Measurements from ENCODE around the gene DNAH8.

The DNAH8 gene

DNA sequence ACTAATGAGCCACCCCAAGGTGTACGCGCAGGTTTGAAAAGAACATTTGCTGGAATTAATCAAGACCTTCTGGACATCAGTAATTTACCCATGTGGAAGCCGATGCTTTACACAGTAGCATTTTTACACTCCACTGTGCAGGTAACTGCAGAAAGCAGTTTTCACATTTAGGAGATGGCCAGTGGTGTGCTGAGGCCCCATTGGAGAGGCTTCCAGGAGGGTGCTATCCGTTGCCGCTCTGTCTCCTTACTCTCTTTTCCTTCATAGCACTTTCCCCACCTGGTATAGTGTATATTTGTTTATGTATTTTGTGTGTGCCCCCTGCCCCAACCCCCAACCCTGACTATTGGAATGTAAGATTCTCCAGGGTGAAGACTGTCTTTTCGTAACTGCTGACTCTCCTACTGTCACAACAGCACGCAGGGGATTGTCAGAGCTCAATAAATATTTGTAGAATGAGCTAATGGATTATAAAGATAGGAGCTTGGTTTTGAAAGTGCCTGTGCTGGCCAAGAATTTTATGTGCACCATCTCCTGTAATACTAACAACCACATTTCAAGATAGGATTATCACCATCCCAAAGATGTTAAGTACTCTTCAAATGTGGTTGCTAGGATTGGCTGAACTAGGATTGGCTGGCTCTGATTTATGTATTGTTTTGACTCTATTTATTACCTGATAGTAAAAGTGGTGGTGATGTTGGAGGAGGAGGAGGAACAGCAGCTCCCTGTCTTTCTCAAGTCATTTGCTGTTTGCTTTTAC lies 259.5 kb downstream of the DNAH8 start:
- no peak for DNase-seq (ENCODE audit: low spot score)

DNA sequence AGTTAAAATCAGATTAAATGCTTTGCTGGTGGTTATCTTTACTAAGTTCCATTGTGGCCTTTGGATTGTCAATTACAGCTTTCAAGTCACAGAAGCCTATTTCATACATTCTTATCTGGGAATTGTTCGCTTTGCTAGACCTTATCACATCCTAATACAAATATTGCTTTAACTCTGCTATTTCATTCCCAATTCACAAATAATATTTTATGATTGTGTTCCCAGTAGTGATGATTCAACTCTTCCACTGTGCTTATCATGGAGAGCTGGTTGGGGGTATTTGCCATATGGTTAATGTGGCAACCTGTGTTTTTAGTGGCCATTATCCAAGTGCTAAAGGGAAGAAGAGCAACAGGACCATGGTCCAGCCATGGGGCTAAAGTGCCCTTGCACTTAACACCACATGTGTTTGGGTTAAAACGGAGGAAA lies 260.5 kb downstream of the DNAH8 start:
- DNase-seq (ENCODE audit: low spot score) = no peak

DNA sequence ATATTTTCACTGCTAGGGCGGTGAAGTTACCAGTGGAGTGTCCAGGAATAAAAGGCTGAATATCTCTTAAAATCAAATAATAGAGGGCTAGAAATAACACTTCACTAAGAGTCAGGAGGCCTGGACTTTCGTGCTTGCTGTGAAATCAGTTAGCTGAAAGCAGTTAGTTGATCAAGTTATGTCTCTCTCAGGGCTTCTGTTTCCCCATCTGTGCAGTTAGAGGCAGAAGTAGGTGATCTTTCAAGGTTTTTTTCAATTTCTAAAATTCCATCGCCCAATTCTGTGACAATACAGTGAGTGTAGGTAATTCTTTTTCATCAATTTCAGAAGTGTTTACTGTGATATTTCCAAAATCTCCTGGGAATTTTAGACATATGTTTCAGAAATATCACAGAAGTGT lies 260.9 kb downstream of the DNAH8 start:
- no peak for DNase-seq (ENCODE audit: low spot score)

DNA sequence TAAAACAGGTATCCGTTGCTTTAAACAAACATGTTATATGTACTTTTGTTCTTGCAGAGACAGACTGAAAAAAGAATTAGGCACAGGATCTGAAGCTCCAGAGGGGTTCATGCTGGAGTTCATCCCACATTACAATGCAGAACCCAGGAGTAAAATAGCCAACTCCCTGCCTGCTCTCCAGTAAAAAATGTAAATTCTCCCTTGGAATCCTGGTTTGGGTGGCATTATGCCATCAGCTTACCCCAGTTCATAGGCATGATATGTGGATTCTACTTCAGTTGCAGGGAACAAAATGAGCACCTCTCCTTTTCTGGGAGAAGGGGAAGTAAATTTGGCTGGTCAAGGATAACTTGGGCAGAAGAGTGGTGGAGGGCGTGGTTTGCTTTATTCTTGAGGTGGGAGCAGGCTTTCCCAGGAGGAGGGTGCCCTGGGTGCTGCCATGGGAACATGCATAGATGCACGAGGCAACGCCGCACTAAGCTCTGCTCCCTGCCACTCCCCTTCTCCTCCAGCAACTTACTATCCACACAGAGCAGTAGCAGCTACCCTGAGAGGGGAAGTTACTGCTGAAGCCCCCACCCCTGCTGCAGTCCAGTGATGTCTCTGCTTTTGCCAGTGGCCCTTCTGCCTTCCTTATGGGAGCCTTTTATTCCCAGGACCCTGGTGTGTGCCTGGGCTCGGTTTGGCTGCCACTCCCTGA lies 261.8 kb downstream of the DNAH8 start:
- no peak for DNase-seq (ENCODE audit: low spot score)

DNA sequence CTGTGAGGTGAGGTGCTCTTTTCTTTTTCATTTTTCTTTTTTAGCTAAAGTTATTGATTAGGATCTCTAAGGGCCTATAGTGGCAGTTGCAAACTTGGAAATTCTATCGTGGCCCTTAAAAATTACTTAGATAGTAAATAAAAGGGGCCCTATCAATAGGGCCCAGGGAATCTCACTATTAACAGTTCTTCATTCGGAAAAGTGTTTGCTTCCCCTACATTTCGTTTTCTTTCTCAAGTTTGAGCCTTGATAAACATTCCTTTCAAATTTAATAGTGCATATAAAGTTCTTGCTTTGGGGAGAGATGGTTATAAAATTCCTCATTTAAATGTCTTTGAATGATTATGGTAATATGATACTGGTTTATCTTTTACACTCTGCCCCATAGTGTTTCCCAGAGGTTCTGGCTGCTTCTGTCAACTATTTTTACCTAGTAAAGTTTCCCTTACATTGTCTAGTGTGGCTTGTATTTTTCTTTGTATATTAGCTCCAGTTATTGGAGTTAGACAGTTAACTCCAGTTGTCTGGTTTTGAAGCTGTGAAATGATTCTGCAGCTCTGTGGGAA lies 263.1 kb downstream of the DNAH8 start:
- DNase-seq (ENCODE audit: low spot score) = no peak

DNA sequence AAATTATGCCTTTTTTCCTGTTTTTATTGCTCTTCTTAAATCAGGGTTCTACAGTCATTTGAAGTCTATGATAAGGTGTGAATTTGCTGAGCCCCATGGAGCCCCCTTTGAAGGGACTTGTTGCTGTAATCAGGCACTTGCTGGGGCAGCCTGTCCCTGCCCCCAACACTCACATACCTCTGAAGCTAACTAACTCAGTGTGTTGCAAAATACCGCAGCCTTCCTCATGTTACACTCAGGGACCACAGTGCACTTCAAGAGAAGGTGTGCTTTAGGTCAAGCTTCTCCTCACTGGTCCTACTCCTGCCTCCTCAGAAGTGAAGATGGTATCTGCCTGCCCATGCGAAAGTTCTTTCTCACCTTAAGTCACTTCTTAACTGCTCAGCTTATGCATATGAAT lies 267.4 kb downstream of the DNAH8 start:
- no peak for DNase-seq (ENCODE audit: low spot score)

DNA sequence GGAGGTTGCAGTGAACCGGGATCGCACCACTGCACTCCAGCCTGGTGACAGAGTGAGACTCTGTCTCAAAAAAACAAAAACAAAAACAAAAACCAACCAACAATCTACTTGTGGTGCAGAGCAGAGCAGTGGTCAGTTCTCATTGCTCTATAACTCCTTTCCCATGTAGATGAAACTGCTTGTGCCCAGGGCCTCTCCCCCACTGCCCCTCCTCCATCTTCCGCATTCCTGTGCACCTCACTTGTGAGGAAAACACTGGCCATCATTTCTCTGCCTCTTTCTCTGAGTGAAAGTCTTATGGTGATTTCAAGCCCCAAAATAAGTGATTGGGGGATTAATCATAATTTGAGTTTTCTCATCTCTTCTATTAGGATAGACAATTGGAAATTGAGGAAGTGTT lies 269.6 kb downstream of the DNAH8 start:
- DNase-seq (ENCODE audit: low spot score) = no peak

DNA sequence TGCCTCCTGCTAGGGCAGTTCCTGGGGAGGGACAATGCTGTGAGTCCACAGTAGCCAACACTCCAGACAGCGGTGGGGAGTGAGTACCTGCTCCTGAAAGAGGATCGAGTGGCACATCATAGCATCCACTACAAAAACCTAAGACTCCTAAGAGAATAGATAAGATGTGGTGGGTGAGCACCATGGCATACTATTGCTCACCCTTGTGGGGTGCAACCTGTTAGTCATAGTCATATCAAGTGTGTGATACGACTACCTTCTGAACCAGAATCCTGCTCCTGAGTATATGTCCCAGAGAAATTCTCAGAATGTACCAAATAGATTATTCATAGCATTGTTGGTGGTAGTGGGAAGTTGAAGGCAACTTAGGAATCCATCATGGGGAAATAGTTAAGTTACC lies 270.7 kb downstream of the DNAH8 start:
- DNase-seq (ENCODE audit: low spot score) = no peak

DNA sequence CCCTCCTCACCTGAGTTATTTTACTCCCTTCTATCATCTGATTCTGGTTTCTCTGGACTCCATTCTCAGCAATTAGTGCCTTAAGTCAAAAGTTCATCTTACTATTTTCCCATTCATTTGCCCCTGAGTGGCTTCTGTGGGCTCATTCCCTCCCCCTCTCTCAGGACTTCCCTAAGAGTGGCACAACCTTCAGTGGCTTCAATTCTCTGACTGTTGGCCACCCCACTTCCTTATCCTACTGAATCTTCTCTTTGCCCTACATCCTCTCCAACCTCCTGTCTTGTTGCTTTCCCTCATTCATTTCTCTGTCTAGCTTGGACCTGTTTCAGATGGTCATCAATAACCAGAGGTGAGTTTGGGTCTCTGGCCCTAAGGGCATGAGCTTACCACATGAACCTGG lies 272.4 kb downstream of the DNAH8 start:
- no peak for DNase-seq (ENCODE audit: low spot score)

DNA sequence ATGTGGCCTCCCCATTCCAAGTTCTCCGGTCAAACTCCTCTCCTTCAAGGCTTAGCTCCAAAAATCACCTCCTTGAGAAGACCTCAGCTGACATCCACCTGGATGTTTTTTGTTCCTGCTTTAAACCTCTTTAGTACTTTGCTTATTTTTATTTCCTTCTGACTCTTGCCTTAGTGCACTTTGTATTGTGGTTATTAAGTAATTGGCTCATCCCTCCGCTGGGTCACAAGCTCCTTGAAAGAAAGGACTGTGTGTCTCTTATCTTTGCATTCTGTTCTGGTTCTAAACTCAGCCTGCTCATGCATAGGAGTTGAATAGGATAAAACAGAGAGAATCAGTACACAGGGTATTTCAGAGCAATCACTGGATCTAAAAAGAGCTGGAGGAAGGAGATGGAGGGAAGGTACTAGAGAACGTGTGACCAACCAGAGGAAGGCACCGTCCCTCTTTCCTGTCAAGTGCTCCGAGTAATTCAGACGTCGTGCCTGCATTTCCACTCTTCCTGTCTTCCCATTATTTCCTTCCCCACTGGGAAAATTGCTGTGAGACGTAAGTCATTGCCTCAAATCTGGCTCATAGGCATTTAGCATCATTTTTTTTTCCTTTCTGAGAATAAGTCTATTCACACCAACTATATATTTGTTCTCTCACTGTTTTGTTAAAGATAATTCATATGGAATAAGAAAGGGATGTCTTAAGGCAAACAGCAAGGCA lies 273.8 kb downstream of the DNAH8 start:
- DNase-seq (ENCODE audit: low spot score) = no peak

DNA sequence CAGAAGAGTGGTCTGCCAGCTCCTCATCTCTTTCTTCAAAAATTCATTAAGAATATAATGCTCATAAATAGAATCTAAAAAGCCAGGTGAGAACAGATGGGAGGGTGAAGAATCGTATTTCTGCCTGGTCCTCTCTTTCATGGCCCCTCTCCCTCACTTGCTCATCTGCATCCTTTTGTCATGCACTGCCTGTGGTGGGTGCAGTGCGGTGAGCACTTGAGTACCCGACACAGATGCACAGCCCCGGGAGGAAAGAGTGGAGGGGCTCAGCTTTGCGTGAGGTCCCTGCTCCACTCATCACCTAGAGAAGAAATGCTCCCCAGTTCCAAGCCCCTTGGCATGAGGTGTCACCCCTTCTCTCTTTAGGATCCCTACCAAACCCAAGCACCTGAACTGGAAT lies 275.4 kb downstream of the DNAH8 start:
- DNase-seq (ENCODE audit: low spot score) = no peak

DNA sequence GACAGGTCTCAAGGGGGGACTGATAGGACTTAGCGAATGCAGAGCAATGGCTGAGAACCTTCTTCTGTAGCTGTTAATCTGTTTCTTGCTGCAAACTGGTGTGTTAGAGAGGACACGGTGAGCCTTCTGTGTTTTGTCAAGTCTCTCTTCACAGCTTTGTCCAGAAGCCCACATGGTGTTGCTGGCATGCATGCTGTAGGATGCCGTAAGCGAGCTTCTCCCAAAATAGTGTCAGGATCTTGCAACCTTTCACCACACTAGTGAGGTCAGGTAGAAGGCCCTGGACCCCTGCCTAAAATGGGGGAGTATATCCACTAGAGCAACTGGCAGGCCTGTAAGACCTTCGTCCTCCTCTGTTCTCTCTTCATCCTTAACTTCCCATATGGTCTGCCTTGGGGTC lies 281.6 kb downstream of the DNAH8 start:
- no peak for DNase-seq (ENCODE audit: low spot score)

DNA sequence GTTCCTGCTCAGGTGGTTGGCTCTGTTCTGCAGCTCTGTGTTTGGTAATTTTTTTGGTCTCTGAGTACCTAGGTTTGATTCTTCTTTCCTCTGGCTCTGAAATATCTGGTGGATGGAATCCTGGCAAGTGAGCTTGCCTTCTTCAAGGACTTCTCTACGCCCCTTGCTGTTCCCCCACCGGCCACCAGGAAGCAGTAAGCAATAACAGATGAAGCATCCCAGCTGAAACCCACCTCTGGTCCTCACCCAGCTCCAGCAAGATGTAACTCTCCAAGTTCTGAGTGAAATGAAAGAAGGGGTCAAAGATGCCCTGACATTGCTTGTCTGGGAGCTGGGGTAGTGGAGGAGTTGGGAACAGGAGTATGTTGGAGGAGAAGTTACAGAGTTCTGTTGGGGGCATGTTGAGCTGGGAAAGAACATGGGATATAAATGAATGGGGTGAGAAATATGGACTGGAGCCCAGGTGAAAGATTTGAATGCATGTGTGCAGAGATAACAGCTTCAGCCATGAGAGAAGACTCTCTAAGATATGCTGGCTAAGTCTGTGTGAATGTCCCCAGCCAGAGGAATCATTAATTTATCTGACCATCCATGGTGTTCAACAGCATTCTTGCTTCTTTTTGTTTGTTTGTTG lies 282.1 kb downstream of the DNAH8 start:
- peak; percentile 16 for DNase-seq (ENCODE audit: low spot score)

DNA sequence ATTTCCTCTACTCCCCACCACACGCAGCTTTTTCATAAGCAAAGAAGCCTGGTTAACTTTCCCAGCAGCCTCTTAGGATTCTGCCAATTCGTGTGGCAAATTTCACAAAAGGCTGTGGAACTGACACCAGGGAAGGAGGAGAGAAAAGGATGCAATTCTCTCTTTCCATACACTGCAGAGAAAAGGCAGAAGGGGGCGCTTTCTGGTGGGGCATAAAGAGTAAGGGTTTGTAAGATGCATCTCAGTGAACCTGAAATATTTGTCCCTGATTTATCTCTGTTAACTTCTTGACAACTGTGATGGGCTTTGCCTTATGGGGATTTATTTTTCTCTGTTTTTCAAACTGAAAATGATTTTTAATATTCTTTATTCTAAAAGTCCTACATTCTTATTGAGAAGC lies 288.0 kb downstream of the DNAH8 start:
- DNase-seq (ENCODE audit: low spot score) = peak; percentile 4

DNA sequence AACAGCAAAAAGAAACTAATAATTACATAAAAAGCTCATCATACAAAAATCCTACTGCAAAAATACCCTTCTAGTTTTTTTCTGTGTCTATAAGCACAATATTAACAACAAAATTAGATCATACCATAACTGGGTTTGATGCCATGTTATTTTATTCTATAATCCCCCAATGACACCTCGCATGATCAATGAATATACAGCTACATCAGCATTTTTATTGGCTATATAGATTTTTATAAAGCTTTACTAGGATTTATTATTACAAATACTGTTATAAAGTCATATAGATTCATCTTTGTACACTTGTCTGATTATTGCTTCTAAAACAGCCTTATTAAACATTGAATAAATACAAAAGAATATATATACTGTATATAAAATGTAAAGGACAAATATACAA lies 288.4 kb downstream of the DNAH8 start:
- DNase-seq (ENCODE audit: low spot score) = no peak

DNA sequence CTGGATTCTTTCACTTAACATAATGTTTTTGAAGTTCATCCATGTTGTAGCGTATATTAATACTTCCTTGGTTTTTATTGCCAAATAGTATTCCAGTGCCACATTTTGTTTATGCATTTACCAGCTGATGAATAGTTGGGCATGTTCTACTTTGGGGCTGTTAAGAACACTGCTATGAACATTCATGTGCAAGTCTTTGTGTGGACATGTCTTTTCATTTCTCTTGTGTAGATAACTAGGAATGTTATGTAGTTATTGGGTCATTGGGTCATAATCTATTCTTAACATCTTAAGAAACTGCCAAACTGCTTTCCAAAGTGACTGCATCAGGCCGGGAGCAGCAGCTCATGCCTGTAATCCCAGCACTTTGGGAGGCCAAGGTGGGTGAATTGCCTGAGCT lies 289.7 kb downstream of the DNAH8 start:
- no peak for DNase-seq (ENCODE audit: low spot score)

DNA sequence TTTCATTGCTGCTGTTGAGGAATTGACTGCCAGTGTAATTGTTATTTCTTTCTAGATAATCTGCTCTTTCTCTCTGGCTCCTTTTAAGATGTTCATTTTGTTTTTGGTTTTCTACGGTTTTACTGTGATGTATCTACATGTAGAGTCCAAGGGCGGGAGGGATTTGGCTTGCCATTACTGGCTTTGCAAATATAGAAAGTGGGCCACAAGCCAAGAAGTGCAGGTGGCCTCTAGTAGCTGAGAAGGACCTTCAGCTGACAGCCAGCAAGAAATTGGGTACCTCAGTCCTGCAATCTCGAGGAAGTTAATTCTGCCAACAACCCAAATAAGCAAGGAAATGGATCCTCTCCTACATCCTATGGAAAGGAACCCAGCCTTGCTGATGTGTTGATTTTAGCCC lies 290.7 kb downstream of the DNAH8 start:
- DNase-seq (ENCODE audit: low spot score) = no peak

DNA sequence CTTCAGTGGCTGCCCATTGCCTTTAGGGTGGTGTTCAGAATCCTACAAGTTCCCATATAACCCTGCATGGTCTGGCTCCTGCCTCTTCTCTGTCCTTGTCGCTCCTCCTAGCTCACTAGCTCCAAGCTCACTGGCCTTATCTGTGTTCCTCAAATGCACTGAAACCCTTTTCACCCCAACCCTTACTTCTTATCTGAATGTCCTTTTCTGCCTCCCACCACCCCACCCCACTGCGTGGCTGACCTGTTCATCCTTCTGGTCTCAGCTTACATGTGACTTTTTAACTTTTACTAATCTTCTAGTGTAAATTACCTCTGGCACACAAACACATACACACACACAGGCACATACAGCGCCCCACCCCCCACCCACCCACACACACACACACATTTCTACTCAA lies 292.5 kb downstream of the DNAH8 start:
- no peak for DNase-seq (ENCODE audit: low spot score)

DNA sequence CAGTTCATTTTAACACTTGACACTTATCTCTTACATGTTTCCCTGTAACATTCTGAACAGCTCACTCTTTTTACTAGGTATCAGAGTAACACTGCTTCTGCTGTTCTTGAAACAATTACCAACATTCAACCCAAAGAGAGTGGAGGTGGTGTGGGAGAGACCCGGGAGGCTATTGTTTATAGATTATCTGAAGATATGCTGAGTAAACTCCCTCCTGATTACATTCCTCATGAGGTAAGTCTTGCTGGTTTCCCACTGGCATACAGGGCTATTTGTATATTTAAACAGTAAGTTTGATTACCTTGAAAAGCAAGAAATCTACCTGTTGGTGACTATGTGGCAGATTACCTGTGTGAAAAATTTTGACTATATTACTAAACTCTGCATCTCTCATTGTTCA lies 293.6 kb downstream of the DNAH8 start:
- no peak for DNase-seq (ENCODE audit: low spot score)

DNA sequence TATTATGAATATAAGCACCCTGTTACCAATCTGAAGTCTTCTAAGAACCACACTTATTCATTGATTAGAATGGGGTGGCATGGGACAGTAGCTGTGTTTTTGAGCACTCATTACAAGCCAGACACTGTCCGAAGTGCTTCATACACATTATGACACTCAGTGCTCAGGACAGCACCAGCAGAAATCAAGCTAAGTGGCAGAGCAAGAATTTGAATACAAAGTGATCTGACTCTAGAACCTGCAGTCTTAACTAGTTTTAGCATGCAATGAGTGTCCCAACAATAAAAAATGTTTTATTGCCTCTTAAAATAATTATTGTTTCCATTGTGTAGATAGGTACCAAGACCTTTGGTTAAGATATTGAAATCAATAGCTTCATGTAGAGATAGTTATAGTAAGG lies 294.4 kb downstream of the DNAH8 start:
- DNase-seq (ENCODE audit: low spot score) = no peak

DNA sequence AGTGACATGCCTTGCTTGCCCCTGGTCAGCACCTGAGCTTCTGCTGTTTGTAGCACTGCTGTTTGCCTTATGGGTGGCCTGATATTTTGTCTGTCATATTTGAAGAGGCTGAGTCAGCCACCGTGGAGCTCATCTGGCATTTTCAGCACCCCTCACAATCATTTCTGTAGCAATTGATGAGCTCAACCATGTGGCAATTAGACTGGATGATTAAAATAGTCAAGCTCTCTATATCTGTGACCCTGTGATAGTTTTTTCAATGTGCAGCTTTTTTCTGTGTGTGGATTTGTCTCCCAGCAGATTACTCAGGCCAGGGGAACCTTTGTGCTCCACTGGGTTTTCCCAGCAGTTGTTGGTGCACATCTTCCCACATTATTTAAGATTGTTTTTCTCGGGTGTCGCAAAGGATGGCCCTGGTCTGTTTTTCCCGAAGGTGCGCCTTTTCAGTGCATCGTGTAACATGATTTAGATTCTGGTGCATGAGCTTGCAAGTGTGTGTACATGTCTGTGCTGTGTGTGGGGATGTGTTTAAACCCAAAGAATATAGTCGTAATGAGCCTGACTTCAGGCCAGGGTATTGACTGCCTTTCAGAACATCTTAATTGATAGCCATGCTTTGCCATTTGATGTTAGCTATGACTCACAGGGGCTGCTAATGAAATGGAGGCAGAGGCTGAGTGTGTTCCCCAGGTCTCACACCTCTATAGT lies 301.9 kb downstream of the DNAH8 start:
- no peak for DNase-seq (ENCODE audit: low spot score)

DNA sequence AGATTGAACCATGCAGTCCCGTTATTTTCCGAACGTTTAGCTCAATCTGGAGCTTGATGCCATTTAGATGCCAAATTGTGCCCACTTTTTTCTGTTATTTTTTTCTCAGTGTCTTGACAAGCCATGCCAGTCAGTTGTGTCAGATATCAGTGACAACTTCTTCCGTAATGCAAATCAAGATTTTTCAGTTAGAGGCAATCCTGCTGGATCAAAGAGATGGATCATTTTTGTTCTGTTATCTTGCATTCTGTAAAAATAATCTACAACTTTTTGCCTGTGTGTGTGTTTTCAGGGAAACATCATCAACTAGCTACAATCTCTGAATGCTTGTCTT lies 302.4 kb downstream of the DNAH8 start:
- DNase-seq (ENCODE audit: low spot score) = no peak
